ENCODE results near the gene PYY. TPM values are rescaled to one million over a fixed set of nuclear protein-coding genes. Genes with fewer than 3 reads are reported as not detected.

The PYY gene
- polyA plus RNA-seq, 3 donors: not detected

- WGBS, 3 donors: 0 to 1% (median 0%) methylated on average over 29 of the region's 29 CpGs
- H3K27ac ChIP-seq (ENCODE audit: low read depth, low read length): no peak overlapping the region
These were observed 46.8 kb downstream of the PYY start for GRCh38 chr17:43906951-43907424.

- 3 to 7% (median 5%) methylated on average over 37 of the region's 37 CpGs for WGBS, 3 donors
- H3K27ac ChIP-seq (ENCODE audit: low read depth, low read length): no peak overlapping the region
These were observed 47.5 kb downstream of the PYY start for GRCh38 chr17:43905985-43906852.

- 21 to 55% (median 49%) methylated on average over 3 of the region's 3 CpGs for WGBS, 3 donors
- no peak overlapping the region for H3K27ac ChIP-seq (ENCODE audit: low read depth, low read length)
These were observed 48.2 kb downstream of the PYY start for GRCh38 chr17:43905400-43905984.

Other genes starting within 250 kb of the PYY start
- gene SOST, start 195.1 kb downstream of the PYY start, polyA plus RNA-seq: not detected
- 10 to 100 TPM; 25.2 to 52.0 (median 36.2) TPM for gene DUSP3, start 175.0 kb downstream of the PYY start, polyA plus RNA-seq
- not detected for gene CFAP97D1, start 173.5 kb downstream of the PYY start, polyA plus RNA-seq
- gene MPP3, start 120.8 kb downstream of the PYY start, polyA plus RNA-seq: 1 to 10 TPM; 4.9 to 7.0 (median 5.6) TPM
- 100 to 1,000 TPM in 1 of 3 donors, 10 to 100 TPM in 1, 1 to 10 TPM in 1; 7.2 to 117 (median 44.2) TPM for gene CD300LG, start 106.8 kb downstream of the PYY start, polyA plus RNA-seq
- 1 to 10 TPM in 1 of 3 donors, under 1 TPM in 2; 0.61 to 3.3 (median 0.71) TPM for gene MPP2, start 46.4 kb downstream of the PYY start, polyA plus RNA-seq
- 10 to 100 TPM in 1 of 3 donors, not detected in 2; 89.3 TPM for gene PPY, start 11.5 kb downstream of the PYY start, polyA plus RNA-seq
- gene NAGS, start 50.7 kb upstream of the PYY start, polyA plus RNA-seq: 1 to 10 TPM in 1 of 3 donors, under 1 TPM in 2; 0.34 to 1.0 (median 0.45) TPM
- gene TMEM101, start 61.0 kb upstream of the PYY start, polyA plus RNA-seq: 10 to 100 TPM; 18.7 to 35.4 (median 22.9) TPM
- gene LSM12, start 112.7 kb upstream of the PYY start, polyA plus RNA-seq: 10 to 100 TPM; 13.7 to 30.6 (median 28.6) TPM
- gene G6PC3, start 116.8 kb upstream of the PYY start, polyA plus RNA-seq: 10 to 100 TPM; 39.4 to 85.3 (median 39.5) TPM
- gene HDAC5, start 169.7 kb upstream of the PYY start, polyA plus RNA-seq: 10 to 100 TPM; 19.3 to 37.6 (median 34.1) TPM
- gene HROB, start 188.0 kb upstream of the PYY start, polyA plus RNA-seq: 1 to 10 TPM in 2 of 3 donors, under 1 TPM in 1; 0.37 to 2.7 (median 2.6) TPM
- gene ASB16, start 216.8 kb upstream of the PYY start, polyA plus RNA-seq: under 1 TPM in 2 of 3 donors, not detected in 1; 0.13 to 0.92 TPM
- 10 to 100 TPM; 20.7 to 33.5 (median 28.7) TPM for gene TMUB2, start 233.0 kb upstream of the PYY start, polyA plus RNA-seq
- 10 to 100 TPM; 14.5 to 34.8 (median 28.1) TPM for gene ATXN7L3, start 245.9 kb upstream of the PYY start, polyA plus RNA-seq

All from adipose tissue (tissue), 3 donors.